Left lung (tissue), 10 donors: ENCODE measurements around the gene DLG5. TPM values are rescaled to one million over a fixed set of nuclear protein-coding genes. Genes with fewer than 3 reads are reported as not detected.
A peak's percentile ranks its signal among the peaks of the same experiment; 100 is the strongest.

Source experiments
- ATAC-seq: fragments of 200-7000 bp; cut with Tn5 transposase; one replicate; pipeline ENCODE4 v1.9.1; 2020; ENCODE audit warnings: moderate library complexity
- DNase-seq, 4 donors: peaks; one replicate each; pipeline ENCODE4 v3.0.0-alpha.2; 2013 to 2020
- H3K27ac ChIP-seq, 2 donors: fragments of 200-600 bp; sonication (generic) in 1 of 2; one replicate each; pipeline versions ENCODE4 v1.5.0 to v1.8.0; 2020 to 2021
- H3K27me3 ChIP-seq, 2 donors: fragments of 200-600 bp; sonication (generic) in 1 of 2; one replicate each; pipeline versions ENCODE4 v1.5.0 to v1.8.0; 2020 to 2021
- H3K36me3 ChIP-seq, 2 donors: fragments of 200-600 bp; sonication (generic) in 1 of 2; one replicate each; pipeline versions ENCODE4 v1.5.0 to v1.8.0; 2020 to 2021
- H3K4me1 ChIP-seq, 2 donors: fragments of 200-600 bp; one replicate each; pipeline ENCODE4 v1.8.0; 2021
- H3K4me3 ChIP-seq, 2 donors: fragments of 200-600 bp; sonication (generic) in 1 of 2; one replicate each; pipeline versions ENCODE4 v1.5.0 to v1.8.0; 2020 to 2021; ENCODE audit warnings: mild to moderate bottlenecking in 1 of 2
- H3K9me3 ChIP-seq, 2 donors: fragments of 200-600 bp; sonication (generic) in 1 of 2; one replicate each; pipeline versions ENCODE4 v1.5.0 to v1.8.0; 2020 to 2021
- CTCF ChIP-seq, 2 donors: fragments of 200-600 bp; sonication (generic) in 1 of 2; IDR thresholded peaks; one replicate each; pipeline versions ENCODE4 v1.5.0 to v1.8.0; 2021; ENCODE audit warnings: antibody characterized with exemption in 2 of 2
- intact Hi-C, 2 donors: fragments of 100-400 bp; cut with DNase I; formaldehyde crosslinking; loops; one replicate each; pipeline versions ENCODE4 v1.11.2 to v1.14.2; 2022
- polyA plus RNA-seq, 6 donors: library from polyadenylated mRNA; unstranded; fragments of 120-200 nt; gene quantifications; one replicate each; pipeline ENCODE4 v1.2.1, GENCODE V29; 2013; ENCODE audit not compliant: insufficient read length in 6 of 6
- total RNA-seq, 2 donors: library from RNA; stranded (reverse); fragmentation: NEBNext Ultra II Directional; extraction: Animal tissue kit (Norgen Biotek cat#: 25700); gene quantifications; one replicate each; pipeline ENCODE4 v1.2.1, GENCODE V29; 2021
- donor health status: DM: no; HTN: yes; CAD: no.
- donor health status: DM: no; HTN: no; CAD: no.

DLG5 gene
- total and polyA plus RNA-seq, 8 donors = 17.0 to 53.4 (median 49.0) TPM

- no peak for TF ChIP-seq CTCF (IDR thresholded peaks at IDR 0.05)
Measured at GRCh38 chr10:77949167-77949566, 22.6 kb upstream of the DLG5 start.

GRCh38 chr10:77946084-77946483 lies 19.5 kb upstream of the DLG5 start:
- peaks cover 0 to 11% of the 10 kb centered on the region in 2 donors for H3K9me3 ChIP-seq
- H3K27ac ChIP-seq = no peak overlapping the region
- no peak overlapping the region for H3K4me3 ChIP-seq
- no peak for TF ChIP-seq CTCF (IDR thresholded peaks at IDR 0.05)
- no peaks in the 10 kb centered on the region for H3K27me3 ChIP-seq
- intact Hi-C loops = no loop called here
- no peaks in the 10 kb centered on the region for H3K36me3 ChIP-seq
- H3K4me1 ChIP-seq = no peaks in the 10 kb centered on the region
- ATAC-seq (no peak), DNase-seq (no peak)

More at GRCh38 chr10:77949167-77949566, 22.6 kb upstream of the DLG5 start:
- Histone ChIP-seq H3K4me3 (no peak overlapping the region), H3K27me3 (no peaks in the 10 kb centered on the region), H3K27ac (no peak overlapping the region), H3K4me1 (no peaks in the 10 kb centered on the region), H3K36me3 (no peaks in the 10 kb centered on the region), H3K9me3 (peaks cover 0 to 30% of the 10 kb centered on the region in 2 donors)
- ATAC-seq (peak; percentile 46), DNase-seq (no peak)
- intact Hi-C loops = no loop called here

GRCh38 chr10:77944519-77944918 lies 18.0 kb upstream of the DLG5 start:
- intact Hi-C loops = no loop called here
- no peak for TF ChIP-seq CTCF (IDR thresholded peaks at IDR 0.05)
- no peak for ATAC-seq
- Histone ChIP-seq H3K36me3 (no peaks in the 10 kb centered on the region), H3K27me3 (no peaks in the 10 kb centered on the region), H3K9me3 (no peaks in the 10 kb centered on the region), H3K27ac (no peak overlapping the region), H3K4me1 (no peaks in the 10 kb centered on the region), H3K4me3 (no peak overlapping the region)
- no peak for DNase-seq

- Histone ChIP-seq H3K27me3 (no peaks in the 10 kb centered on the region), H3K4me3 (no peak overlapping the region), H3K9me3 (no peaks in the 10 kb centered on the region), H3K4me1 (no peaks in the 10 kb centered on the region), H3K36me3 (no peaks in the 10 kb centered on the region), H3K27ac (no peak overlapping the region)
- ATAC-seq = peak; percentile 76
- DNase-seq = no peak
- no peak for TF ChIP-seq CTCF (IDR thresholded peaks at IDR 0.05)
- intact Hi-C loops = no loop called here
Measured at GRCh38 chr10:77943121-77943901, 16.8 kb upstream of the DLG5 start.

GRCh38 chr10:77941790-77942189 lies 15.2 kb upstream of the DLG5 start:
- Histone ChIP-seq H3K36me3 (no peaks in the 10 kb centered on the region), H3K4me3 (no peak overlapping the region), H3K9me3 (no peaks in the 10 kb centered on the region), H3K4me1 (no peaks in the 10 kb centered on the region), H3K27ac (no peak overlapping the region), H3K27me3 (no peaks in the 10 kb centered on the region)
- no peak for TF ChIP-seq CTCF (IDR thresholded peaks at IDR 0.05)
- intact Hi-C loops = no loop called here
- no peak for ATAC-seq
- DNase-seq = no peak
